NCI-H2081 (cell line): ENCODE measurements around the gene REEP1.
"Not testable (repeated sequence)": the region's sequence is repeated elsewhere in the genome, so short reads cannot be mapped to it uniquely, and the experiment has no call there.

ENCODE experiments used
- DNase-seq, 2 experiments: peaks; one replicate each; lab custom pipeline; 2025; lab: John Stamatoyannopoulos, UW

Gene REEP1

GRCh38 chr2:86283411-86284030, 53.9 kb downstream of the REEP1 start:
- DNase-seq = no peak

- DNase-seq = no peak
Observed at GRCh38 chr2:86281066-86281700, 56.2 kb downstream of the REEP1 start.

GRCh38 chr2:86280191-86280667, 57.2 kb downstream of the REEP1 start:
- no peak for DNase-seq

GRCh38 chr2:86275962-86276361, 61.5 kb downstream of the REEP1 start:
- no peak for DNase-seq

- no peak for DNase-seq
Observed at GRCh38 chr2:86275384-86275799, 62.0 kb downstream of the REEP1 start.

- DNase-seq = peak in 1 of 2 experiments; percentile 31
Observed at GRCh38 chr2:86274918-86275275, 62.5 kb downstream of the REEP1 start.

- DNase-seq = no peak
Observed at GRCh38 chr2:86274265-86274917, 63.0 kb downstream of the REEP1 start.

GRCh38 chr2:86272111-86272510, 65.3 kb downstream of the REEP1 start:
- no peak for DNase-seq

GRCh38 chr2:86271248-86271647, 66.2 kb downstream of the REEP1 start:
- no peak for DNase-seq

- DNase-seq = no peak
Observed at GRCh38 chr2:86263956-86264355, 73.5 kb downstream of the REEP1 start.

- DNase-seq = no peak
Observed at GRCh38 chr2:86260978-86261377, 76.4 kb downstream of the REEP1 start.

- DNase-seq = no peak
Observed at GRCh38 chr2:86258106-86258505, 79.3 kb downstream of the REEP1 start.

- DNase-seq = no peak
Observed at GRCh38 chr2:86256982-86257381, 80.4 kb downstream of the REEP1 start.

- no peak for DNase-seq
Observed at GRCh38 chr2:86256300-86256699, 81.1 kb downstream of the REEP1 start.

GRCh38 chr2:86254576-86255538, 82.6 kb downstream of the REEP1 start:
- peak; percentile 83 to 95 for DNase-seq

- no peak for DNase-seq
Observed at GRCh38 chr2:86253424-86253823, 84.0 kb downstream of the REEP1 start.

- DNase-seq = peak in 1 of 2 experiments; percentile 36
Observed at GRCh38 chr2:86251840-86252266, 85.6 kb downstream of the REEP1 start.

- DNase-seq = peak; percentile 75 to 90
Observed at GRCh38 chr2:86249579-86250391, 87.6 kb downstream of the REEP1 start.

- DNase-seq = no peak
Observed at GRCh38 chr2:86249176-86249575, 88.2 kb downstream of the REEP1 start.

- not testable (repeated sequence) for DNase-seq
Observed at GRCh38 chr2:86245222-86245621, 92.2 kb downstream of the REEP1 start.

- not testable (repeated sequence) for DNase-seq
Observed at GRCh38 chr2:86244781-86245180, 92.6 kb downstream of the REEP1 start.
